GM13977 (cell line): Measurements from ENCODE around the gene TRIB2.

Experiments used
- DNase-seq: peaks from one replicate; pipeline ENCODE4 v3.0.0; 2012; ENCODE audit warnings: low spot score
- CTCF ChIP-seq: IDR thresholded peaks from 2 replicates; pipeline ENCODE4 v1.5.1; 2012; ENCODE audit warnings: mild to moderate bottlenecking, control low read depth; ENCODE audit not compliant: insufficient read depth; ENCODE audit errors: extremely low read depth, missing control alignments
- in situ Hi-C: fragments of 300-500 bp; cut with MboI; formaldehyde crosslinking; loops from one replicate; pipeline ENCODE4 v1.12.0; 2022; ENCODE audit warnings: low sequenced_read_pairs, low pct_unique_long_range_greater_than_20kb, mixed read lengths, inconsistent platforms; ENCODE audit not compliant: unreplicated experiment

Gene TRIB2

GRCh38 chr2:12685145-12685544 lies 31.6 kb upstream of the TRIB2 start:
- DNase-seq, result no peak
- TF ChIP-seq CTCF, result no peak
- in situ Hi-C loops, result no loop called here

- no peak for DNase-seq
- in situ Hi-C loops, result no loop called here
- TF ChIP-seq CTCF, result no peak
Observed at GRCh38 chr2:12685956-12686355, 30.8 kb upstream of the TRIB2 start.

- no peak for TF ChIP-seq CTCF
- no peak for DNase-seq
- in situ Hi-C loops, result no loop called here
Observed at GRCh38 chr2:12686708-12687283, 29.9 kb upstream of the TRIB2 start.

- no peak for DNase-seq
- in situ Hi-C loops, result no loop called here
Observed at GRCh38 chr2:12688091-12688490, 28.6 kb upstream of the TRIB2 start.

GRCh38 chr2:12688893-12689292 lies 27.8 kb upstream of the TRIB2 start:
- no peak for DNase-seq
- TF ChIP-seq CTCF, result no peak
- in situ Hi-C loops, result no loop called here

More at GRCh38 chr2:12688091-12688490, 28.6 kb upstream of the TRIB2 start:
- TF ChIP-seq CTCF, result no peak

GRCh38 chr2:12693509-12693908 lies 23.2 kb upstream of the TRIB2 start:
- DNase-seq, result no peak
- in situ Hi-C loops, result no loop called here
- no peak for TF ChIP-seq CTCF
